Effector CD8-positive, alpha-beta T cell (primary cell): ENCODE data around the gene UBQLNL.

Experiments used
- DNase-seq: peaks from one replicate; lab custom pipeline; 2025; lab: John Stamatoyannopoulos, UW

Gene UBQLNL

GRCh38 chr11:5507933-5508305 is 8.6 kb downstream of the UBQLNL start:
- no peak for DNase-seq

- no peak for DNase-seq
Observed at GRCh38 chr11:5507177-5507932, 9.1 kb downstream of the UBQLNL start.

GRCh38 chr11:5505363-5506048 is 11.0 kb downstream of the UBQLNL start:
- DNase-seq: no peak

GRCh38 chr11:5504403-5504921 is 12.0 kb downstream of the UBQLNL start:
- no peak for DNase-seq

- DNase-seq: no peak
Observed at GRCh38 chr11:5500393-5500801, 16.1 kb downstream of the UBQLNL start.

GRCh38 chr11:5499671-5500070 is 16.8 kb downstream of the UBQLNL start:
- DNase-seq: no peak

GRCh38 chr11:5489576-5490357 is 26.7 kb downstream of the UBQLNL start:
- no peak for DNase-seq

GRCh38 chr11:5488798-5489399 is 27.6 kb downstream of the UBQLNL start:
- no peak for DNase-seq

- DNase-seq: no peak
Observed at GRCh38 chr11:5488385-5488784, 28.1 kb downstream of the UBQLNL start, which contains the start of gene OR52D1. OR52D1 (plus strand) TSS chr11:5488685; CDS start chr11:5488707, 22 bp downstream.

- no peak for DNase-seq
Observed at GRCh38 chr11:5486421-5486820, 30.1 kb downstream of the UBQLNL start.

GRCh38 chr11:5486003-5486402 is 30.5 kb downstream of the UBQLNL start:
- DNase-seq: no peak

GRCh38 chr11:5476186-5476819 is 40.2 kb downstream of the UBQLNL start:
- DNase-seq: peak; percentile 15

GRCh38 chr11:5473921-5474320 is 42.6 kb downstream of the UBQLNL start:
- DNase-seq: no peak

GRCh38 chr11:5467527-5467926 is 49.0 kb downstream of the UBQLNL start:
- no peak for DNase-seq
